Lower lobe of right lung (tissue), 2 donors: ENCODE results near the gene SPATA19. TPM values are rescaled to one million over a fixed set of nuclear protein-coding genes. Genes with fewer than 3 reads are reported as not detected.

ENCODE experiments used
- ATAC-seq, 2 donors: fragments of 200-7000 bp; cut with Tn5 transposase; one replicate each; pipeline ENCODE4 v1.9.1; 2020 to 2022; ENCODE audit warnings: mild to moderate bottlenecking in 2 of 2, moderate library complexity in 2 of 2
- DNase-seq: peaks from one replicate; pipeline ENCODE4 v3.0.0-alpha.2; 2020
- H3K27ac ChIP-seq: fragments of 200-600 bp; one replicate; pipeline ENCODE4 v1.8.0; 2022
- H3K27me3 ChIP-seq: fragments of 200-600 bp; one replicate; pipeline ENCODE4 v1.8.0; 2022; ENCODE audit warnings: low read depth
- H3K36me3 ChIP-seq: fragments of 200-600 bp; one replicate; pipeline ENCODE4 v1.8.0; 2022; ENCODE audit warnings: mild to moderate bottlenecking
- H3K4me1 ChIP-seq: fragments of 200-600 bp; one replicate; pipeline ENCODE4 v1.8.0; 2022
- H3K4me3 ChIP-seq: fragments of 200-600 bp; one replicate; pipeline ENCODE4 v1.8.0; 2022; ENCODE audit warnings: mild to moderate bottlenecking
- H3K9me3 ChIP-seq: fragments of 200-600 bp; one replicate; pipeline ENCODE4 v1.8.0; 2022
- CTCF ChIP-seq: fragments of 200-600 bp; IDR thresholded peaks from one replicate; pipeline ENCODE4 v1.8.0; 2022; ENCODE audit warnings: antibody characterized with exemption, mild to moderate bottlenecking
- intact Hi-C: fragments of 100-400 bp; cut with DNase I; formaldehyde crosslinking; loops from one replicate; pipeline ENCODE4 v1.11.0; 2022
- total RNA-seq: library from RNA; stranded (reverse); fragmentation: NEBNext Ultra II Directional; extraction: Animal tissue kit (Norgen Biotek cat#: 25700); gene quantifications from one replicate; pipeline ENCODE4 v1.2.1, GENCODE V29; 2021
- donor health status: DM: no; HTN: yes; CAD: no; lungs with severe emphysema.

Gene SPATA19
- total RNA-seq, 1 donor from 2014 or later, result not detected

- intact Hi-C loops, result no loop called here
- Histone ChIP-seq H3K4me1 (no peaks in the 10 kb centered on the region), H3K27ac (no peak overlapping the region), H3K4me3 (no peak overlapping the region), H3K9me3 (no peaks in the 10 kb centered on the region), H3K27me3 (no peaks in the 10 kb centered on the region), H3K36me3 (no peaks in the 10 kb centered on the region)
- peak; percentile 67 for TF ChIP-seq CTCF
- ATAC-seq (peak; percentile 65 to 74), DNase-seq (no peak)
Observed at GRCh38 chr11:133821776-133822175, 23.5 kb downstream of the SPATA19 start.

GRCh38 chr11:133819746-133820315 is 25.5 kb downstream of the SPATA19 start:
- Histone ChIP-seq H3K4me1 (no peaks in the 10 kb centered on the region), H3K4me3 (no peak overlapping the region), H3K9me3 (no peaks in the 10 kb centered on the region), H3K27me3 (no peaks in the 10 kb centered on the region), H3K36me3 (no peaks in the 10 kb centered on the region), H3K27ac (no peak overlapping the region)
- no peak for DNase-seq
- ATAC-seq, result no peak
- no peak for TF ChIP-seq CTCF
- intact Hi-C loops, result no loop called here

GRCh38 chr11:133819114-133819513 is 26.2 kb downstream of the SPATA19 start:
- Histone ChIP-seq H3K36me3 (no peaks in the 10 kb centered on the region), H3K27ac (no peak overlapping the region), H3K4me3 (no peak overlapping the region), H3K27me3 (no peaks in the 10 kb centered on the region), H3K9me3 (no peaks in the 10 kb centered on the region), H3K4me1 (no peaks in the 10 kb centered on the region)
- DNase-seq, result no peak
- ATAC-seq, result no peak
- intact Hi-C loops, result no loop called here
- TF ChIP-seq CTCF, result no peak

GRCh38 chr11:133818302-133818701 is 27.0 kb downstream of the SPATA19 start:
- ATAC-seq (no peak), DNase-seq (no peak)
- H3K27me3 ChIP-seq, result peaks cover 5% of the 10 kb centered on the region
- no peaks in the 10 kb centered on the region for H3K4me1 ChIP-seq
- no peaks in the 10 kb centered on the region for H3K9me3 ChIP-seq
- H3K36me3 ChIP-seq, result no peaks in the 10 kb centered on the region
- H3K27ac ChIP-seq, result no peak overlapping the region
- intact Hi-C loops, result no loop called here
- no peak overlapping the region for H3K4me3 ChIP-seq
- TF ChIP-seq CTCF, result no peak

GRCh38 chr11:133817449-133817848 is 27.9 kb downstream of the SPATA19 start:
- intact Hi-C loops, result no loop called here
- Histone ChIP-seq H3K27me3 (peaks cover 5% of the 10 kb centered on the region), H3K36me3 (no peaks in the 10 kb centered on the region), H3K9me3 (no peaks in the 10 kb centered on the region), H3K4me1 (no peaks in the 10 kb centered on the region), H3K4me3 (no peak overlapping the region), H3K27ac (no peak overlapping the region)
- DNase-seq, result no peak
- TF ChIP-seq CTCF, result no peak
- ATAC-seq, result no peak
